GDM1 (cell line): ENCODE measurements around the gene NKD1.
"Not testable (repeated sequence)": the region's sequence is repeated elsewhere in the genome, so short reads cannot be mapped to it uniquely, and the experiment has no call there.

ENCODE experiments used
- DNase-seq: peaks from one replicate; lab custom pipeline; 2025; lab: John Stamatoyannopoulos, UW

The NKD1 gene, protein sequence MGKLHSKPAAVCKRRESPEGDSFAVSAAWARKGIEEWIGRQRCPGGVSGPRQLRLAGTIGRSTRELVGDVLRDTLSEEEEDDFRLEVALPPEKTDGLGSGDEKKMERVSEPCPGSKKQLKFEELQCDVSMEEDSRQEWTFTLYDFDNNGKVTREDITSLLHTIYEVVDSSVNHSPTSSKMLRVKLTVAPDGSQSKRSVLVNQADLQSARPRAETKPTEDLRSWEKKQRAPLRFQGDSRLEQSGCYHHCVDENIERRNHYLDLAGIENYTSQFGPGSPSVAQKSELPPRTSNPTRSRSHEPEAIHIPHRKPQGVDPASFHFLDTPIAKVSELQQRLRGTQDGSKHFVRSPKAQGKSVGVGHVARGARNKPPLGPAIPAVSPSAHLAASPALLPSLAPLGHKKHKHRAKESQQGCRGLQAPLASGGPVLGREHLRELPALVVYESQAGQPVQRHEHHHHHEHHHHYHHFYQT

DNA sequence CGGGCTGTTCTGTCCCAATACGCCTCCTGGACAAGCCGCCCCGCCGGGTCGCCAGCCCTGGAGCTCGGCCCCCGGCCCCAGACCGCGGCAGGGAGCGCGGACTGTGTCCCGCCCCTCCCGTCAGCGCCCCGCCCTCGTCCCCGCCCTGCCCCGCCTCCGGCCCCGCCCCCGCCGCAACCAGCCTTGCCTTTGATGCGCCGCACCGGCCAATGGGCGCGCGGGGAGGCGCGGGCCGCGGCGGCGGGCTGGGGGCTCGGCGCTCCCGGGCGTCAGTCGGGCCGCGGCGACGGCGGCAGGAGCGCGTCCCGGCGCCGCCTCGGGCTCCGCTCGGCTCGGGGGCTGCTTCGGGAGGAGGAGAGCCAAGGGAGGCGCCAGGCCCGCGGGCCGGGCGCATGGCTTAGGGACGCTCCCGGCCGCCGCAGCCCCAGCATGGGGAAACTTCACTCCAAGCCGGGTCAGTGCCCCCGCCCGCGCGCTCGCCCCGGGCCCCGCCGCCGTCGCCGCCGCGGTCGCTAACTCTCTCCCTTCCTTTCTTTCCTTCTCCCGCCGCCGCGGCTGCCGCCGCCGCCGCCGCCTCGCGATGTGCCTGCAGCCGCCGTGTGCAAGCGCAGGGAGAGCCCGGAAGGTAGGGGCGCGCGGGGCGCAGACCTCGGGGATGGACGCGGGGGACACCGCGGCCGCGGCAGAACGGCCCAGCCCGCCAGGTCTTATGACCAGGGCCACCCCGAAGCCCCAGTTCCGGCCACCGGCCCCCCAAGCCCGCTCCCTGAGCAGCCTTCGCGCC is at the start of gene NKD1:
NKD1 (plus strand) TSS at position 272 of the 784 bp plus-strand sequence; CDS start at position 430, 158 bp downstream.
- DNase-seq, result peak; percentile 29

- DNase-seq, result no peak
These were observed 49.6 kb upstream of the NKD1 start for GRCh38 chr16:50498431-50499155.

GRCh38 chr16:50499254-50499653 is 48.9 kb upstream of the NKD1 start:
- no peak for DNase-seq

GRCh38 chr16:50500171-50500874 is 47.9 kb upstream of the NKD1 start:
- no peak for DNase-seq

- no peak for DNase-seq
These were observed 46.9 kb upstream of the NKD1 start for GRCh38 chr16:50501251-50501650.

DNA sequence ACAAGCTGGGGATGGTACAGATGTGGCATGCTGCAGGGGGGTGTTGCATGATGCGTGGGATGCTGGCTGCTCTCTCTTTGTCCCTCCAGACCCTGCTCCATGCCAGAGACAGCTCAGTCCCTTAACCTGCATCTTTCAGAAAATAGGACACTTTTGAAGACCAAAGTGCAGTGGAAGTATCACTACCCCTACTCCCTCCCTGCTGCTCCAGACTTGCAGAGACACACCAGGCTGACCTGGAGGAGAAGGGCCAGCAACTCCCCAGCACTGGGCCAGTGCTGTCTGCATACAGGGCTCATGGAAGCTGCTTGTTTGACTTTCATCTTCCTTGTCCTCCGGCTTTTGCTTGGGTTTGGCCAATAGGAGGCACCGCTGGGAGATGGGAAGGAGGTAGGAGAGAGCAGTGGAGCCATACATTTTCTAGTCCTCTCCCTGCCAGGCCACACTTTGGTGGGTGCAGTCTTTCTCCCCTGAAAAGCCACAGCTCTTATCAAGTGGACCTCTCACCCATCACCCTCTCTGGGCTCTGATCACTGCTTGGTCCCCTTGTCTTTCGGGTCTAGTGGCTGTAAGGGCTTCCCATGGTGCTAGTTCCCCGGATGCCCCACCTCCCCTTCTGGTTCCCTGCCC is 46.1 kb upstream of the NKD1 start:
- no peak for DNase-seq

DNA sequence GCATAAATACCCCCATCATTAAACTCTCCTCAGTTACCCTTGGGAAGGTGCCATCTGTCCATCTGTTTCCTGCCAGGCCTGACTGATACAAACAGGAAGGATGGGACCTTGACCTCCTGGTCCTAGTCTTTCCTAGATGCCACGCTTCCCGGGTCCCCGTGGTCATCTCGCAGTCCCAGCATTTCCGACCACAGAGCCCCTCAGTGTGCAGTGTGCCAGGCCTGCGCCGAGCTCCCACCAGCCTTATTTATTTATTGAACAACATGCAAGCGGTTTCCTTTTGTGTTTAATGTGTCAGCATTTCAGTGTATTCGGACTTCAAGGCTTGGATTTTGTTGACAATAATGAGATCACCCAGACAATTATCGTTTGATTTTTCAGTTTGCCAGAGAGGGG is 45.6 kb upstream of the NKD1 start:
- no peak for DNase-seq

- not testable (repeated sequence) for DNase-seq
These were observed 44.2 kb upstream of the NKD1 start for GRCh38 chr16:50503868-50504531.

DNA sequence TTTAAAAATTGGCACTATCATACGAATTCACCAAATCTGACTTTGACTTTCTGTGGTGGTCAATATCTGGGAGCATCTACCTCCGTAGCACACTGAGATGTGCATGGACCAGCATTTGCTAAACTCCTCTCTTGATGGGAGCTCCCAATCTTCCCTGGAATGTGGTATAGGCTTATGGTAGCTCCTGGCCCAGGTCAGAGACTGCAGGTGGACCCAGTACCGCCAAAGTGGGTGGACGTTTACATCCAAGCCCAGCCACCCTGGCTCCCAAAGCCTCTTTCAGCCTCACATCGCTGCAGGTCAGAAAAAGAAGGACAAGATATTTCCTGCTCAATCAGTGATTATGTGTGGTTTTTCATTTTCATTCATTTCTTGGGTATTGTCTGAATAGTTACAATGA is 43.1 kb upstream of the NKD1 start:
- no peak for DNase-seq

DNA sequence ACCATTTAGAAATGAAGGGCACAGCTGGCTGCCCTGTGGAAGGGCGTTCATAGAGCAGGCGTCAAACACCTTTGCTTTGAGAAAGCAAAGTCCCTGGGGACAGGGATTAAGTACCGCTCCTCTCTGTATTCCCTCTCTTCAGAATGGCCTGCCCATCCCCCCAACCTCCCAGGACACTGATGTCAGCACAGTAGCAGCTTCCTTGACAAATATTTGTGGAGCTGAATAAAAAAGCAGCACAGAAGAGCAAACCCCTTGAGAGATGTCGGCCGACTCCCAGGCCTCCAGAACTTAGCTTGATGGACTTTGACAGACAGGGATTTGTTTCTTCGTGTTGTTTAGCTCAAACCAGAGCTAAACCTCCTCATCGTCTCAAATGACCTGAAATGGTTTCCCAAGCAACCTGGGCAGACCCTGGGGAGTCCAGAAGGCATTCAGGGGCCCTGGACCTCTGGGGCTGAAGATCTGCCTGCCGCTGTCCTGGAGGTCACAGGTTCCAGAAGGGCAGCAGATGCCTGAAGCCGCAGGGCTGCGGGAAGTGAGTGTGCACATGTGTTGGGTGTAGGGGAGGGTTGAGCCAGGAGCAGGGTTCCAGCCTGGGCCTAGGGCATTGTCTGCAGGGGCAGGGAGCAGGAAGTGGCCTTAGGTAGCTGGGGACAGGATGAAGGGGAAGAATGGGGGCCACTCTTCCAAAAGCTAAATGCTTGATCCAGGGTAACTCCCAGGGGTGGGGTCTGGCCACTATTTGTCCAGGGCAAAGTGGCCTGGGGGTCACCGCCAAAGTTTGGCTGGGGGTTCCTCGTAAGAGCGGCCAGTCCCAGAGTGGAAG is 42.3 kb upstream of the NKD1 start:
- no peak for DNase-seq

GRCh38 chr16:50506543-50506937 is 41.7 kb upstream of the NKD1 start:
- DNase-seq, result no peak

DNA sequence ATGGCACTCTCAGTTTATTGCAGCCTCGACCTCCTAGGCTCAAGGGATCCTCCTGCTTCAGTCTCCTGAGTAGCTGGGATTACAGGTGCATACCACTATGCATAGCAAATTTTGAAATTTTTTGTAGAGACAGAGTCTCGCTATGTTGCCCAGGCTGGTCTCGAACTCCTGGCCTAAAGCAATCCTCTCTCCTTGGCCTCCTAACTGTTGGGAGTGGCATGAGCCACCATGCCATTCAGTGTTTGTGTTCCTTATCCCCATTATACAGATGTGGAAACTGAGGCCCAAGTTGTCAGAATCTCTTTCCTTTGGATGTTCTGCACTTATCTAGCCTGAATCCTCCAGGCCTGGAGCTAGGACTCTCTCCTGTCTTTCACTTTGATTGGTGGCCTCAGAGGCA is 40.8 kb upstream of the NKD1 start:
- DNase-seq, result no peak

DNA sequence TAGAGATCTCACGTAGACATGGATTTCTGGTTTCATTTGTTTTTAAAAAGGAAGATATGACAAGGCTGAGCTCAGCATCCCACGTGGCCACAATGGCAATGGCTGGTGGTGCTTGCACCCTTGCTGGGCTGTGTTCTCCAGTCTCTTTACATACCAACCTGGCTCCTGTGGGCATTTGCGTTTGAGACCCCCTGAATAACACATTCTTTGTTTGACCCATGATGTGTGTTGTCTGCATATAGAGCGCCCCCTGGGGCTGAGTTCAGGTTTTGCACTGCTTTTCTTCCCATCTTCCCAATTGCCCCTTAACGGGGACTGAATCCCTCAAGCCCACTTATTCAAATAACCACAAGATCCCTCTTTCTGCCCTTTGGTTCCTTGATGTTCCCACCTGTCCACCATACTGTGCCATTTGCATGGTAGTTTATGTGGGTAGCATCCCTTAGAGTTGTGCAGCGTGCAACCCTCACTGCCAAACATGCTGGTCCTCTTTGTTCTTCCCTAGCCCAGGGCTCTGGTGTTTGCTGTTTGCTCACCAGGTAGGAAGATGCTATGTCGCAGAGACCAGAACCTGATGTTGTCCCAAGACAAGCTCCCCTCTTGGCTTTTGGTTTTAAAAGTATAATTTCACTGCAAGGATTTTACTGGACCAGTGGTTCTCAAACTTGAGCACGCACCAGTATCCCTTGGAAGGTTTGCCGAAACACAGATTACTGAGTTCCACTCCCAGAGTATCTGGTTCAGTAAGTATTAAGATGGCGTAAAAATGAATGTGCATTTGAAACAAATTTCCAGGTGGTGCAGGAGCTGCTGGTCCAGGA is 38.5 kb upstream of the NKD1 start:
- DNase-seq, result no peak

DNA sequence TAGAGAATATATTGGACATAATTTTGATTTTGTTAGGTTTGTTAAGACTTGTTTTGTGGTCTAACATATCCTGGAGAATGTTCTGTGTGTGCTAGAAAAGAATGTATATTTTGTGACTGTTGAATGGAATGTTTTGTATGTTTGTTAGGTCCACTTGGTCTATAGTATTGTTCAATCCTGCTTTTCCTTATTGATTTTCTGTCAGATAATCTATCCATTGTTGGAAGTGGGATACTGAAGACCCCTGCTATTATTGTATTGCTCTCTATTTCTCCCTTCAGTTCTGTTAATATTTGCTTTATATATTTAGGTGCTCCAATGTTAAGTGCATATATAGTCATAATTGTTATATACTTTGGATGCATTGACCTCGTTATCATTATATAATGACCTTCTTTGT is 33.0 kb upstream of the NKD1 start:
- no peak for DNase-seq

- DNase-seq, result no peak
These were observed 31.8 kb upstream of the NKD1 start for GRCh38 chr16:50516401-50516800.

GRCh38 chr16:50516890-50517289 is 31.3 kb upstream of the NKD1 start:
- no peak for DNase-seq

- no peak for DNase-seq
These were observed 30.5 kb upstream of the NKD1 start for GRCh38 chr16:50517450-50518252.

- DNase-seq, result no peak
These were observed 29.2 kb upstream of the NKD1 start for GRCh38 chr16:50519001-50519400.
